Gastroesophageal sphincter (tissue), 3 donors: ENCODE data around the gene HNF4A.

Experiments
- EP300 ChIP-seq: sonication (generic); formaldehyde crosslinking; IDR thresholded peaks from one replicate; pipeline ENCODE4 v1.6.1; 2017; ENCODE audit warnings: antibody characterized with exemption, mild to moderate bottlenecking
- POLR2A ChIP-seq, 2 donors: fragments of 450-650 bp; IDR thresholded peaks; one replicate each; pipeline ENCODE4 v1.6.1; 2017; ENCODE audit warnings: antibody characterized with exemption in 2 of 2, mild to moderate bottlenecking in 2 of 2, moderate library complexity in 1 of 2
- TF ChIP-seq, protein P1 (sequence below), 4 experiments: fragments of 200-600 bp in 2 of 4; fragments of 450-650 bp in 2 of 4; sonication (generic) in 1 of 4; IDR thresholded peaks; one replicate each; pipeline ENCODE4 v1.5.1; 2017 to 2019; ENCODE audit warnings: antibody characterized with exemption in 4 of 4, mild to moderate bottlenecking in 2 of 4, moderate library complexity in 2 of 4

DNA sequence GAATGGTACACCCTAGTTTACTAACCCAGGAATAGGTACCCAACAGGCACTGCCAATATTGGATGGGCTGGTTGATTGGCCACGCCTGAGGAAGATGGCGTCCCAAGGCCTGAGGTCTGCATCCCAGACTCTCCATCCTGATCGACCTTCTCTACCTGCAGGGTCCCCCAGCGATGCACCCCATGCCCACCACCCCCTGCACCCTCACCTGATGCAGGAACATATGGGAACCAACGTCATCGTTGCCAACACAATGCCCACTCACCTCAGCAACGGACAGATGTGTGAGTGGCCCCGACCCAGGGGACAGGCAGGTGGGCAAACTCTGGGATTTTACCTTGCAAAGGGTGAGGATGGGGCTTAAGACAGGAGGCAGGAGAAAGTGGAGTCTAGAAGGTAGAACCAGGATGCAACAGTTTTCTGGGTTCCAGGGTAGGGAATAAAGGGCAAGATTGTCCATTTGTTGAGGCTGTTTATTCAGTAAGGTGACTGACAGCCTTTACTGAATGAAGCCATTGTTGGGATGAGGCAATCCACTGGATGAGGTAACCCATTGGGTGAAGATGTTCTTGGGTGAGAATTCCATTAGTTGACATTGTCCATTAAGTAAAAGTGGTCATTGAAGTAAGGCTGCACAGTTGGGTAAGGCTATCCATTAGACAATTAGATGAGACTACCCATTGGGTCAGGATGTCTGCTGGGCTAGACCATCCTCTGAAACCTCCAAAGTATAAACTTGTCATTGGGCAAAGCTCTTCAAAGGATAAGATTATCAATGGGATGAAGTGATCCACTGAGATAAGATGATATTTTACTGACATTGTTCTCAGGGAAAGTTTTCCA lies 72.9 kb downstream of the HNF4A start:
- no peak for TF ChIP-seq POLR2A (IDR thresholded peaks at IDR 0.05)
- TF ChIP-seq, protein P1, sequence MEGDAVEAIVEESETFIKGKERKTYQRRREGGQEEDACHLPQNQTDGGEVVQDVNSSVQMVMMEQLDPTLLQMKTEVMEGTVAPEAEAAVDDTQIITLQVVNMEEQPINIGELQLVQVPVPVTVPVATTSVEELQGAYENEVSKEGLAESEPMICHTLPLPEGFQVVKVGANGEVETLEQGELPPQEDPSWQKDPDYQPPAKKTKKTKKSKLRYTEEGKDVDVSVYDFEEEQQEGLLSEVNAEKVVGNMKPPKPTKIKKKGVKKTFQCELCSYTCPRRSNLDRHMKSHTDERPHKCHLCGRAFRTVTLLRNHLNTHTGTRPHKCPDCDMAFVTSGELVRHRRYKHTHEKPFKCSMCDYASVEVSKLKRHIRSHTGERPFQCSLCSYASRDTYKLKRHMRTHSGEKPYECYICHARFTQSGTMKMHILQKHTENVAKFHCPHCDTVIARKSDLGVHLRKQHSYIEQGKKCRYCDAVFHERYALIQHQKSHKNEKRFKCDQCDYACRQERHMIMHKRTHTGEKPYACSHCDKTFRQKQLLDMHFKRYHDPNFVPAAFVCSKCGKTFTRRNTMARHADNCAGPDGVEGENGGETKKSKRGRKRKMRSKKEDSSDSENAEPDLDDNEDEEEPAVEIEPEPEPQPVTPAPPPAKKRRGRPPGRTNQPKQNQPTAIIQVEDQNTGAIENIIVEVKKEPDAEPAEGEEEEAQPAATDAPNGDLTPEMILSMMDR (IDR thresholded peaks at IDR 0.05) = no peak
- no peak for TF ChIP-seq EP300
